AG09319 (cell line): ENCODE results near the gene TBL1X.

Source experiments
- DNase-seq: peaks from one replicate; pipeline ENCODE4 v3.0.0-alpha.2; 2010; ENCODE audit warnings: low read depth; ENCODE audit errors: extremely low read depth
- CTCF ChIP-seq: IDR thresholded peaks from 2 replicates; pipeline ENCODE4 v1.5.1; 2011; ENCODE audit warnings: low read depth, mild to moderate bottlenecking, inconsistent platforms, low read length, moderate library complexity

The TBL1X gene

GRCh38 chrX:9486786-9487387 lies 22.0 kb downstream of the TBL1X start:
- DNase-seq = no peak
- no peak for TF ChIP-seq CTCF

- no peak for DNase-seq
- TF ChIP-seq CTCF = no peak
Measured at GRCh38 chrX:9488586-9488985, 23.7 kb downstream of the TBL1X start.

DNA sequence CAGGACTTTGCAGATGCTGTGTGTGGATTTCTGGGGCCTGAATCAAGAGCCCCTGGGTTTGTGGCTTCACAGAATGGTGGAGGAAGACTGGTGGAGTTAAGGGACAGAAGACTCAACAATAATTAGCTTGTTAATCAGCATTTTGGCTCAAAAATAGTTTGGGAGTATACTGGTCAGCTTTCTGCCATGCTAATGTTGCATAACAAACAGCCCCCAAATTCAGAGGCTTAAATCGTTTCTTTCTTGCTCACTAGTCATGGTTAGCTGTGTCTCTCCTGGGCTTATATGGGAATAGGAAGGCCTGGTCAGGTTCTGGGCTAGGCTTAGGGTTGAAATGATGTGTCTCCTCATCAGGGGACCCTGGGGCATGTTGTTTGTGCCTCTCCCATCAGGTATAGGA lies 24.4 kb downstream of the TBL1X start:
- TF ChIP-seq CTCF = no peak
- DNase-seq = no peak

DNA sequence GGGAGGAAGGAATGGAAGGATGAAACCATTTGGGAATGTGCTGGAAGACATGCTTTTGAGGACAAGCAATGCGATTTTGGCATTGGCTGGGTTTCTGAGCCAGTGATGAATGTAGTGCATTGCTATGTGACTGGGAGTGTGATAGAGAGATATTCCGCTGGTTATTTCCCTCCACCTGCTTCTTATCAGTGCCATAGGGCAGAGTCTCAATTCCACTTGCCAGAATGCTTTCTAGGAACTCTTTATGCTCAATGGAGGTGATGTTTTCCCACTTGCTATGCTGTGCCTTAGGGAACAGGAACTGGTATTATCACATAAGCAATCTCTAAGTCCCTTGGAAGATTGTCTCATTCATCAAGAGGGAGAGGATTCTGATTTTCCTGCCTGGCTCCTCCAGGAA lies 28.0 kb downstream of the TBL1X start:
- TF ChIP-seq CTCF = no peak
- DNase-seq = no peak

- no peak for DNase-seq
- no peak for TF ChIP-seq CTCF
Measured at GRCh38 chrX:9493936-9494335, 29.1 kb downstream of the TBL1X start.

DNA sequence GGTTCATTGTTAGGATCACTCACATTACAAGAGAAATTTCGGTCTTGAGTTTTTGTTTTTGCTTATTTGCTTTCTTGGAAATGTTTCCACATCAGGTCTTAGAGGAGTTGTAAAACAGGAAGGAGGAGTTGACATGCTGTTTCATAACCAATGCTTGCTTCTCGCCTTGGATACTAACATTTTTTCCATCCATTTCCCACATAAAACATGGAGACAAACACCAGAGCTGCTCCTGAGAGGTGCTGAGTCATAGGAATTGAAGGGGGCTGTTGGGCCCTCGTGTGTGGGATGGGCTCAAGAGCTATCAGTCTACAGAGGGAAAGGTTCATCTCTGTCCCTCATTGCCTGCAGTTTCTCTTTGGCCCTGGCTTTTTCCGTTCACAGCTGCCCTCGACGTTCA lies 29.9 kb downstream of the TBL1X start:
- TF ChIP-seq CTCF = no peak
- no peak for DNase-seq

DNA sequence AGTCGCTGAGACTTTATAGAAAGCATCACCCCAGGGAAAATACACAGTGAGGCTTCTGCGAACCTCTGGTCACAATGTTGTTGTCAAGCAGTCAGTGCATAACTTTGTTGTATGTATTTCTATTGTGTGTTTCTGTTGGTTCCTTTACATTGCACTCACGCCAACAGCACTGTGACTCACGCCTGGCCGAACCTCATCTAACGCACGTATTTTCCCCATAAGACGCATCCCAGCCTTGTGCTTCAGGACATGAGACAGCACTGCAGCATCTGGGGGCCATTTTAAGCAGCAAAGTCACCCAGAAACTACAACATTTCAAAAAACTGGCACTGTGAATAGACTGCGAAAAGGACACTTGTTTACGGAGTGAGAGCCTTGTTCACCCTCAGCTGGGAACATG lies 30.6 kb downstream of the TBL1X start:
- no peak for DNase-seq
- TF ChIP-seq CTCF = no peak
